Mesendoderm (in vitro differentiated cells): ENCODE results near the gene ZCCHC4.
A peak's percentile ranks its signal among the peaks of the same experiment; 100 is the strongest.
"Not testable (repeated sequence)": the region's sequence is repeated elsewhere in the genome, so short reads cannot be mapped to it uniquely, and the experiment has no call there.

Experiments
- DNase-seq: peaks from one replicate; pipeline ENCODE4 v3.0.0; 2013
- H2AK5ac ChIP-seq: 2 replicates; pipeline ENCODE4 v1.6.1; 2013; ENCODE audit warnings: low read length, inconsistent platforms
- H2BK120ac ChIP-seq: 2 replicates; pipeline ENCODE4 v1.6.1; 2013; ENCODE audit warnings: low read depth, mild to moderate bottlenecking, low read length, moderate library complexity, mixed read lengths
- H2BK15ac ChIP-seq: replicated peaks from 2 replicates; pipeline ENCODE4 v1.6.1; 2013; ENCODE audit warnings: low read depth, mild to moderate bottlenecking, moderate library complexity
- H2BK5ac ChIP-seq: 2 replicates; pipeline ENCODE4 v1.6.1; 2013; ENCODE audit warnings: low read length, inconsistent platforms
- H3K18ac ChIP-seq: 2 replicates; pipeline ENCODE4 v1.6.1; 2013; ENCODE audit warnings: mild to moderate bottlenecking, low read length, mixed read lengths
- H3K23ac ChIP-seq: one replicate; pipeline ENCODE4 v1.6.1; 2013; ENCODE audit warnings: low read length
- H3K27ac ChIP-seq: 2 replicates; pipeline ENCODE4 v1.5.1; 2013; ENCODE audit warnings: low read depth, mild to moderate bottlenecking, inconsistent platforms, low read length, moderate library complexity
- H3K27me3 ChIP-seq: 2 replicates; pipeline ENCODE4 v1.6.1; 2013; ENCODE audit warnings: low read length, control low read depth, mild to moderate bottlenecking, inconsistent platforms; ENCODE audit not compliant: insufficient read depth, poor library complexity
- H3K36me3 ChIP-seq: 2 replicates; pipeline ENCODE4 v1.6.1; 2013; ENCODE audit warnings: low read length, inconsistent platforms; ENCODE audit not compliant: control insufficient read depth, insufficient read depth
- H3K4ac ChIP-seq: one replicate; pipeline ENCODE4 v1.6.1; 2013; ENCODE audit warnings: low read depth, mild to moderate bottlenecking, low read length, moderate library complexity
- H3K4me1 ChIP-seq: 2 replicates; pipeline ENCODE4 v1.6.1; 2013; ENCODE audit warnings: low read depth, low read length, inconsistent platforms; ENCODE audit not compliant: control insufficient read depth
- H3K4me2 ChIP-seq: 2 replicates; pipeline ENCODE4 v1.6.1; 2013; ENCODE audit warnings: low read length
- H3K4me3 ChIP-seq: 2 replicates; pipeline ENCODE4 v1.5.1; 2013; ENCODE audit warnings: mild to moderate bottlenecking, low read length
- H3K56ac ChIP-seq: one replicate; pipeline ENCODE4 v1.6.1; 2013; ENCODE audit warnings: low read length
- H3K79me1 ChIP-seq: 2 replicates; pipeline ENCODE4 v1.6.1; 2013; ENCODE audit warnings: low read length, inconsistent platforms
- H3K79me2 ChIP-seq: 2 replicates; pipeline ENCODE4 v1.6.1; 2013; ENCODE audit warnings: mild to moderate bottlenecking, low read length; ENCODE audit not compliant: control insufficient read depth, insufficient read depth
- H3K9ac ChIP-seq: 2 replicates; pipeline ENCODE4 v1.6.1; 2013; ENCODE audit warnings: low read length, inconsistent platforms
- H4K5ac ChIP-seq: one replicate; pipeline ENCODE4 v1.6.1; 2013; ENCODE audit warnings: low read length
- H4K8ac ChIP-seq: one replicate; pipeline ENCODE4 v1.6.1; 2013; ENCODE audit warnings: low read depth, mild to moderate bottlenecking, control low read depth, low read length, moderate library complexity
- WGBS: extraction: QIAGEN DNeasy Blood & Tissue Kit; methylation state at CpG from one replicate; pipeline ENCODE4 v1.1.7; 2013; ENCODE audit warnings: low lambda C conversion rate, missing lambda C conversion rate; ENCODE audit not compliant: insufficient coverage; ENCODE audit errors: extremely low coverage; 5-methylcytosine and 5-hydroxymethylcytosine counted together

The ZCCHC4 gene

GRCh38 chr4:25372549-25372948 lies 60.0 kb downstream of the ZCCHC4 start:
- not testable (repeated sequence) for H3K79me1 ChIP-seq, H3K18ac ChIP-seq, H3K4me2 ChIP-seq, H3K56ac ChIP-seq, H4K5ac ChIP-seq, H3K27ac ChIP-seq, H3K79me2 ChIP-seq, H3K4ac ChIP-seq, H3K9ac ChIP-seq, H2BK5ac ChIP-seq, DNase-seq, H2BK15ac ChIP-seq, H3K36me3 ChIP-seq, H3K4me1 ChIP-seq, H4K8ac ChIP-seq, H3K23ac ChIP-seq, H3K27me3 ChIP-seq, H2AK5ac ChIP-seq, H2BK120ac ChIP-seq, H3K4me3 ChIP-seq
- WGBS, result no CpG with 5 or more reads among the region's 9 CpGs

DNA sequence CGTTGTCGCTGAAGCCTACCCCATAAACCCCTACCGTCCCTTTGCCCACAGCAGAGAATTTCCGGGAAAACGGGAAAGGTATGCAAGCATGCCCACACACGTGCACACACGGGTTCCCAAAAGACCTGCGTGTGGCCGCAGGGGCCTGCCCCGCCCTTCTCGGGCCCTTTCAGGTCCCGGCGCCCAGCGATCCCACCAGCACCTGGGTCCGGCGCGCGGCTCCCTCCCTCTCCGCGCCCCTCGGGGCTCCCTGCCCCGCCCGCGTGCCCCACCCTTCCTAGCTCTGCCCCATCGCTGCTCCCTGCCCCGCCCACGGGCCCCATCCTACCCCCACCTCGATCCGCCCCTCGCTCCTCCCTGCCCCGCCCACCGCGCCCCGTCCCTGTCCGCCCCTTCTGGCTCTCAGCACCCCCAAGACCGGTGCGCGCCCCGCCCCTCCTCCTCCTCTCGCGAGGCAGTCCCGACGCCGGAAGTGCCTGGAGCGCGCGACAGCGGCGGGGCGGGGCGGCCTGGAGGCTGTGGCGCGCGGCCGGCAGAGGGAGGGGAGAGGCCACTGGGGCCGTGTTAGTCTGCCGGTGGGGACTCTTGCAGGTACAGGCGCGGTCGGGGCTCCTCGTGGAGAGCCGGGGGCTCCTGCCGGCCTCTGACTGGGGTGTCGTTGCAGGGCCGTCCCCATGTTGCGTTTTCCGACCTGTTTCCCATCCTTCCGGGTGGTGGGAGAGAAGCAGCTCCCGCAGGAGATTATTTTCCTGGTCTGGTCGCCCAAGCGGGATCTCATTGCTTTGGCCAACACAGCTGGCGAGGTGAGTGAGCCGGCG lies 64.4 kb downstream of the ZCCHC4 start, which contains the start of gene ANAPC4:
Gene ANAPC4 (plus strand): TSS at position 510 of the 818 bp plus-strand sequence. CDS start 165 bp downstream, at position 675.
- peak within 1 kb of the TSS; percentile 82 for H4K8ac ChIP-seq
- H3K79me1 ChIP-seq, result peaks cover 19% of the 10 kb centered on the region
- no CpG with 5 or more reads among the region's 74 CpGs for WGBS
- no peak within 1 kb of the TSS for H2AK5ac ChIP-seq
- no peak within 1 kb of the TSS for H2BK15ac ChIP-seq
- H3K18ac ChIP-seq, result peak within 1 kb of the TSS; percentile 90
- peak within 1 kb of the TSS; percentile 95 for H3K4me2 ChIP-seq
- H3K27ac ChIP-seq, result peak within 1 kb of the TSS; percentile 69
- H3K4ac ChIP-seq, result peak within 1 kb of the TSS; percentile 8
- H2BK120ac ChIP-seq, result no peak within 1 kb of the TSS
- H3K4me1 ChIP-seq, result peaks cover 2% of the 10 kb centered on the region
- peak; percentile 96 for DNase-seq
- peaks cover 18% of the 10 kb centered on the region for H3K79me2 ChIP-seq
- H4K5ac ChIP-seq, result peak within 1 kb of the TSS; percentile 2
- peaks cover 4% of the 10 kb centered on the region for H3K36me3 ChIP-seq
- peak within 1 kb of the TSS; percentile 97 for H3K23ac ChIP-seq
- H2BK5ac ChIP-seq, result peak within 1 kb of the TSS; percentile 67
- peak within 1 kb of the TSS; percentile 93 for H3K9ac ChIP-seq
- H3K27me3 ChIP-seq, result peaks cover 2% of the 10 kb centered on the region
- H3K4me3 ChIP-seq, result peak within 1 kb of the TSS; percentile 92
- H3K56ac ChIP-seq, result peak within 1 kb of the TSS; percentile 95

- H3K4me2 ChIP-seq, result peak overlapping the region; percentile 95
- WGBS, result no CpG with 5 or more reads among the region's 18 CpGs
- no peak overlapping the region for H2AK5ac ChIP-seq
- peak overlapping the region; percentile 69 for H3K27ac ChIP-seq
- peaks cover 19% of the 10 kb centered on the region for H3K79me1 ChIP-seq
- H3K27me3 ChIP-seq, result peaks cover 2% of the 10 kb centered on the region
- H3K56ac ChIP-seq, result peak overlapping the region; percentile 95
- peak overlapping the region; percentile 92 for H3K4me3 ChIP-seq
- peak overlapping the region; percentile 8 for H3K4ac ChIP-seq
- H4K8ac ChIP-seq, result peak overlapping the region; percentile 82
- H2BK5ac ChIP-seq, result no peak overlapping the region
- DNase-seq, result no peak
- peak overlapping the region; percentile 90 for H3K18ac ChIP-seq
- H3K9ac ChIP-seq, result peak overlapping the region; percentile 93
- H3K4me1 ChIP-seq, result peaks cover 2% of the 10 kb centered on the region
- H3K36me3 ChIP-seq, result peaks cover 4% of the 10 kb centered on the region
- H2BK15ac ChIP-seq, result no peak overlapping the region
- peak overlapping the region; percentile 2 for H4K5ac ChIP-seq
- H3K79me2 ChIP-seq, result peaks cover 18% of the 10 kb centered on the region
- H2BK120ac ChIP-seq, result no peak overlapping the region
- H3K23ac ChIP-seq, result no peak overlapping the region
These were observed 65.2 kb downstream of the ZCCHC4 start for GRCh38 chr4:25377572-25378436.

DNA sequence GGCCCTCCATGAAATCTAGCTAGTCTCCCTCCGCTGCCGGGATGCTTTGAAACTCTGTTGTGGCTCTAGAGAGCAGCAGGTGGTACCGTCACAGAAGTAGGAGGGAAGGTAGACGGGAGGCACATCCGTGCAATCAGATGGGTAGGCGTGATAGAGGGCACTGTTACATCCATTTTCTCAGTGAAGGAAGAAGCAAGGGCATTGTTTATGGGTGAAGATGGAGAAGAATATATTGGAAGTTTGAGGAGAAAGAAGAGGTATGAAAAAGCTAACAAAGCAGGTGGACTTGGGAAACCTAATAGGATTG lies 65.8 kb downstream of the ZCCHC4 start:
- Histone ChIP-seq H3K23ac (no peak overlapping the region), H3K4ac (no peak overlapping the region), H3K27ac (no peak overlapping the region), H2BK120ac (no peak overlapping the region), H4K8ac (no peak overlapping the region), H2BK5ac (no peak overlapping the region), H3K4me1 (peaks cover 2% of the 10 kb centered on the region), H3K79me2 (peaks cover 18% of the 10 kb centered on the region), H3K4me3 (no peak overlapping the region), H3K27me3 (peaks cover 2% of the 10 kb centered on the region), H3K36me3 (peaks cover 4% of the 10 kb centered on the region), H2AK5ac (no peak overlapping the region), H3K4me2 (peak overlapping the region; percentile 95), H3K18ac (no peak overlapping the region), H2BK15ac (no peak overlapping the region), H4K5ac (no peak overlapping the region), H3K9ac (peak overlapping the region; percentile 93), H3K56ac (peak overlapping the region; percentile 31), H3K79me1 (peaks cover 19% of the 10 kb centered on the region)
- DNase-seq, result no peak
- no CpG with 5 or more reads among the region's 6 CpGs for WGBS

DNA sequence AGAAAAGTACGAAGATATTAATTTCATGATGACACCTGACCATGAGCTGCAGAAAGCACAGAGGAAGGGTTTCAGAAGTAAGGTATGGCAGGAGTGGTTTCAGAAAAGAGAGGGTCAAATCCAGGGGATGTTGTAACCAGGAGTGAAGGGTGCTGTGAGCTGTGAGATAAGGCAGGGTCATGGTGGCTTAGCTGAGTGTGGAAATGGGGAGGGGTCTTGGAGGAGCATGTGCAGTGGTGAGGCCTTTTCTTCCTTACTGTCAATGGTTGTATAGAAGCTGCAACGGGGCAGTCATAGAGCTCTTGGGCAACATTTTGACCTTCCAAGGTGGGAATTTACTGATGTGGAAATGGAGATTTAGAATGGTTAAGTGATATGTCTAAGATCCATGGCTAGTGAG lies 67.0 kb downstream of the ZCCHC4 start:
- no peak overlapping the region for H3K4me2 ChIP-seq
- H3K4ac ChIP-seq, result no peak overlapping the region
- peaks cover 4% of the 10 kb centered on the region for H3K36me3 ChIP-seq
- H3K18ac ChIP-seq, result no peak overlapping the region
- H3K27me3 ChIP-seq, result peaks cover 2% of the 10 kb centered on the region
- DNase-seq, result no peak
- H2BK15ac ChIP-seq, result no peak overlapping the region
- H4K8ac ChIP-seq, result no peak overlapping the region
- H3K4me3 ChIP-seq, result no peak overlapping the region
- H4K5ac ChIP-seq, result no peak overlapping the region
- peaks cover 18% of the 10 kb centered on the region for H3K79me2 ChIP-seq
- no peak overlapping the region for H3K9ac ChIP-seq
- H3K27ac ChIP-seq, result no peak overlapping the region
- no peak overlapping the region for H2AK5ac ChIP-seq
- H2BK120ac ChIP-seq, result no peak overlapping the region
- H3K4me1 ChIP-seq, result peaks cover 2% of the 10 kb centered on the region
- no peak overlapping the region for H3K23ac ChIP-seq
- no CpG with 5 or more reads among the region's 2 CpGs for WGBS
- H2BK5ac ChIP-seq, result no peak overlapping the region
- no peak overlapping the region for H3K56ac ChIP-seq
- peaks cover 19% of the 10 kb centered on the region for H3K79me1 ChIP-seq
